DOHH2 (cell line): ENCODE results near the gene CDC42.

Experiments
- H3F3A ChIP-seq: fragments of 200-600 bp; sonication (generic), shearing (Covaris generic); 2 replicates; pipeline ENCODE4 v1.6.0; 2016; ENCODE audit warnings: antibody characterized with exemption, mild to moderate bottlenecking; ENCODE audit not compliant: control insufficient read depth, insufficient read depth
- H3K27ac ChIP-seq: fragments of 200-600 bp; sonication (generic); 2 replicates; pipeline ENCODE4 v1.5.1; 2014; ENCODE audit warnings: low read depth, mild to moderate bottlenecking, low read length, moderate library complexity
- H3K27me3 ChIP-seq: fragments of 200-600 bp; sonication (generic); 2 replicates; pipeline ENCODE4 v1.6.1; 2014; ENCODE audit warnings: mild to moderate bottlenecking, low read length, mixed read lengths; ENCODE audit not compliant: control insufficient read depth
- H3K36me3 ChIP-seq: fragments of 200-600 bp; sonication (generic); 2 replicates; pipeline ENCODE4 v1.6.1; 2014; ENCODE audit warnings: mild to moderate bottlenecking, low read length, moderate library complexity, mixed read lengths; ENCODE audit not compliant: control insufficient read depth
- H3K4me1 ChIP-seq: fragments of 200-600 bp; sonication (generic); 2 replicates; pipeline ENCODE4 v1.6.1; 2014; ENCODE audit warnings: mild to moderate bottlenecking, low read length, mixed read lengths; ENCODE audit not compliant: control insufficient read depth
- H3K4me2 ChIP-seq: fragments of 200-600 bp; sonication (generic); 2 replicates; pipeline ENCODE4 v1.6.0; 2014; ENCODE audit warnings: mild to moderate bottlenecking, low read length, moderate library complexity
- H3K4me3 ChIP-seq: fragments of 200-600 bp; sonication (generic); 2 replicates; pipeline ENCODE4 v1.5.1; 2014; ENCODE audit warnings: mild to moderate bottlenecking, low read length, mixed read lengths
- H3K79me2 ChIP-seq: fragments of 200-600 bp; sonication (generic); 2 replicates; pipeline ENCODE4 v1.6.1; 2014; ENCODE audit warnings: mild to moderate bottlenecking, low read length, mixed read lengths; ENCODE audit not compliant: control insufficient read depth
- H3K9me2 ChIP-seq: fragments of 200-600 bp; sonication (generic); replicated peaks from 2 replicates; pipeline ENCODE4 v1.6.1; 2014; ENCODE audit warnings: mild to moderate bottlenecking, low read length, mixed read lengths; ENCODE audit not compliant: control insufficient read depth
- H3K9me3 ChIP-seq: fragments of 200-600 bp; sonication (generic); 2 replicates; pipeline ENCODE4 v1.6.1; 2014; ENCODE audit warnings: antibody characterized with exemption, low read length, mixed read lengths; ENCODE audit not compliant: control insufficient read depth, insufficient read depth
- H4K20me1 ChIP-seq: fragments of 200-600 bp; sonication (generic); 2 replicates; pipeline ENCODE4 v1.6.0; 2014; ENCODE audit warnings: low read depth, mild to moderate bottlenecking, antibody characterized with exemption, low read length, moderate library complexity; ENCODE audit not compliant: control insufficient read depth, insufficient read depth
- EZH2phosphoT487 ChIP-seq: fragments of 200-600 bp; sonication (generic); IDR thresholded peaks from 2 replicates; pipeline ENCODE4 v1.6.1; 2017; ENCODE audit warnings: borderline replicate concordance, mild to moderate bottlenecking, antibody characterized with exemption, low read length, moderate library complexity, mixed read lengths
- TF ChIP-seq, protein P1 (sequence below): fragments of 200-600 bp; sonication (generic); IDR thresholded peaks from one replicate; pipeline ENCODE4 v1.5.1; 2014; ENCODE audit warnings: antibody characterized with exemption, mild to moderate bottlenecking, low read depth, low read length; ENCODE audit not compliant: poor library complexity, severe bottlenecking

The CDC42 gene

GRCh38 chr1:22064751-22065402 lies 12.4 kb downstream of the CDC42 start:
- Histone ChIP-seq H3K4me1 (peaks cover 36% of the 10 kb centered on the region), H3K9me3 (no peaks in the 10 kb centered on the region), H3K9me2 (no peaks in the 10 kb centered on the region), H4K20me1 (peaks cover 39% of the 10 kb centered on the region), H3K4me2 (no peak overlapping the region), H3K36me3 (peaks cover 34% of the 10 kb centered on the region), H3K4me3 (no peak overlapping the region), H3K27me3 (no peaks in the 10 kb centered on the region), H3F3A (0 out of 2 replicates have a peak, but pooled peaks cover 5% of the 10 kb centered on the region), H3K27ac (no peak overlapping the region), H3K79me2 (peaks cover 100% of the 10 kb centered on the region)
- TF ChIP-seq EZH2phosphoT487, result no peak
- TF ChIP-seq, protein P1, sequence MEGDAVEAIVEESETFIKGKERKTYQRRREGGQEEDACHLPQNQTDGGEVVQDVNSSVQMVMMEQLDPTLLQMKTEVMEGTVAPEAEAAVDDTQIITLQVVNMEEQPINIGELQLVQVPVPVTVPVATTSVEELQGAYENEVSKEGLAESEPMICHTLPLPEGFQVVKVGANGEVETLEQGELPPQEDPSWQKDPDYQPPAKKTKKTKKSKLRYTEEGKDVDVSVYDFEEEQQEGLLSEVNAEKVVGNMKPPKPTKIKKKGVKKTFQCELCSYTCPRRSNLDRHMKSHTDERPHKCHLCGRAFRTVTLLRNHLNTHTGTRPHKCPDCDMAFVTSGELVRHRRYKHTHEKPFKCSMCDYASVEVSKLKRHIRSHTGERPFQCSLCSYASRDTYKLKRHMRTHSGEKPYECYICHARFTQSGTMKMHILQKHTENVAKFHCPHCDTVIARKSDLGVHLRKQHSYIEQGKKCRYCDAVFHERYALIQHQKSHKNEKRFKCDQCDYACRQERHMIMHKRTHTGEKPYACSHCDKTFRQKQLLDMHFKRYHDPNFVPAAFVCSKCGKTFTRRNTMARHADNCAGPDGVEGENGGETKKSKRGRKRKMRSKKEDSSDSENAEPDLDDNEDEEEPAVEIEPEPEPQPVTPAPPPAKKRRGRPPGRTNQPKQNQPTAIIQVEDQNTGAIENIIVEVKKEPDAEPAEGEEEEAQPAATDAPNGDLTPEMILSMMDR, result no peak

DNA sequence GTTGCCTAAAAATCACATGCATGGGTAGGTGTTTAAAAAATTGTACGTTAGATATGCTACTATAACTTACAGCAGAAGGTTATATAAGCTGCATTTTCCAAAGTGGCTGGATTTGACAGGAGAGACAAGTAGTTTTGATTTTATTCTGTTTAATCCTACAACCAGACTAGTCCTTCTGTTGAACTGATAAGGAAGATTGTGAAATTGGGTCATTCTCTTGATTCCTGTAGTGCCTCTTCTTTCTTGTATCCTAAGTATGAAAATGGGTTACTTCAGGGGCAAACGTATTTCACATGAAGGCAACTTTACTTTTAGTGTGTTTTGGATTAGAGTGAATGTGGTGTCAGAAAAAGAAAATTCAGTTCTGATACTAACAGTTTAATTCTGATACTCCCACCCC lies 19.0 kb downstream of the CDC42 start:
- H3K9me3 ChIP-seq, result no peaks in the 10 kb centered on the region
- no peak overlapping the region for H3K4me3 ChIP-seq
- H3K9me2 ChIP-seq, result no peaks in the 10 kb centered on the region
- H3K79me2 ChIP-seq, result peaks cover 100% of the 10 kb centered on the region
- H3K27me3 ChIP-seq, result no peaks in the 10 kb centered on the region
- peaks cover 28% of the 10 kb centered on the region for H3F3A ChIP-seq
- peaks cover 73% of the 10 kb centered on the region for H3K4me1 ChIP-seq
- no peak overlapping the region for H3K27ac ChIP-seq
- peaks cover 18% of the 10 kb centered on the region for H3K36me3 ChIP-seq
- no peak for TF ChIP-seq EZH2phosphoT487
- TF ChIP-seq, protein P1, result no peak
- no peak overlapping the region for H3K4me2 ChIP-seq
- H4K20me1 ChIP-seq, result peaks cover 28% of the 10 kb centered on the region

DNA sequence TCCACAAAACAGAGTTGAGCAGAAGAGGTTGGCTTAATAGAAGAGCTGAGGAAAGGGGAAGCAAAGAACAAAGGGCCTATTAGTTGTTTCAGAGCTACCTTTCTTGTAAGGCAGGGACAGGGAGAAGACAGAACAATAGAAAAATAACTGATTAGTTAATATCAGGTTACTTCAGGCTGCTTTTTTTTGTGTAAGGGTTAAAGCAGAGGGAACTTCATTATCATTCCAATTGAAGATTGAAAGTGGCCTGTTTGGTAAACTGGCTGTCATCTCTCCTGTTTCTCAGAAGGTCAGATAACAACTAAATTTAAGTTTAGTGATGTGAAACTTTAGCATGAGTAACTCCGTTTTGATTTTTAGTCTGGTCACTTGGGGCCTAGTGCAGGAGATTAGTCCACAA lies 22.3 kb downstream of the CDC42 start:
- H3K36me3 ChIP-seq, result peaks cover 39% of the 10 kb centered on the region
- no peaks in the 10 kb centered on the region for H3K9me2 ChIP-seq
- H3K27me3 ChIP-seq, result no peaks in the 10 kb centered on the region
- H3K4me1 ChIP-seq, result peaks cover 57% of the 10 kb centered on the region
- peaks cover 100% of the 10 kb centered on the region for H3K79me2 ChIP-seq
- peaks cover 25% of the 10 kb centered on the region for H3F3A ChIP-seq
- TF ChIP-seq EZH2phosphoT487, result no peak
- peak overlapping the region; percentile 46 for H3K4me3 ChIP-seq
- peak overlapping the region; percentile 66 for H3K27ac ChIP-seq
- peak overlapping the region; percentile 57 for H3K4me2 ChIP-seq
- H3K9me3 ChIP-seq, result no peaks in the 10 kb centered on the region
- H4K20me1 ChIP-seq, result peaks cover 42% of the 10 kb centered on the region

- Histone ChIP-seq H3K4me2 (peak overlapping the region; percentile 57), H3K27me3 (no peaks in the 10 kb centered on the region), H3F3A (peaks cover 25% of the 10 kb centered on the region), H3K9me2 (no peaks in the 10 kb centered on the region), H3K9me3 (no peaks in the 10 kb centered on the region), H3K79me2 (peaks cover 99% of the 10 kb centered on the region), H3K4me1 (peaks cover 56% of the 10 kb centered on the region), H3K27ac (peak overlapping the region; percentile 66), H3K36me3 (peaks cover 48% of the 10 kb centered on the region), H3K4me3 (peak overlapping the region; percentile 46), H4K20me1 (peaks cover 46% of the 10 kb centered on the region)
- no peak for TF ChIP-seq EZH2phosphoT487
- TF ChIP-seq, protein P1, result no peak
Observed at GRCh38 chr1:22075718-22076117, 23.2 kb downstream of the CDC42 start.
